Mesendoderm (in vitro differentiated cells): Measurements from ENCODE around the gene PCDHB1.
A peak's percentile ranks its signal among the peaks of the same experiment; 100 is the strongest.

Experiments used
- DNase-seq: peaks from one replicate; pipeline ENCODE4 v3.0.0; 2013
- H2AK5ac ChIP-seq: 2 replicates; pipeline ENCODE4 v1.6.1; 2013; ENCODE audit warnings: low read length, inconsistent platforms
- H2BK120ac ChIP-seq: 2 replicates; pipeline ENCODE4 v1.6.1; 2013; ENCODE audit warnings: low read depth, mild to moderate bottlenecking, low read length, moderate library complexity, mixed read lengths
- H2BK15ac ChIP-seq: replicated peaks from 2 replicates; pipeline ENCODE4 v1.6.1; 2013; ENCODE audit warnings: low read depth, mild to moderate bottlenecking, moderate library complexity
- H2BK5ac ChIP-seq: 2 replicates; pipeline ENCODE4 v1.6.1; 2013; ENCODE audit warnings: low read length, inconsistent platforms
- H3K18ac ChIP-seq: 2 replicates; pipeline ENCODE4 v1.6.1; 2013; ENCODE audit warnings: mild to moderate bottlenecking, low read length, mixed read lengths
- H3K23ac ChIP-seq: one replicate; pipeline ENCODE4 v1.6.1; 2013; ENCODE audit warnings: low read length
- H3K27ac ChIP-seq: 2 replicates; pipeline ENCODE4 v1.5.1; 2013; ENCODE audit warnings: low read depth, mild to moderate bottlenecking, inconsistent platforms, low read length, moderate library complexity
- H3K27me3 ChIP-seq: 2 replicates; pipeline ENCODE4 v1.6.1; 2013; ENCODE audit warnings: low read length, control low read depth, mild to moderate bottlenecking, inconsistent platforms; ENCODE audit not compliant: insufficient read depth, poor library complexity
- H3K36me3 ChIP-seq: 2 replicates; pipeline ENCODE4 v1.6.1; 2013; ENCODE audit warnings: low read length, inconsistent platforms; ENCODE audit not compliant: control insufficient read depth, insufficient read depth
- H3K4ac ChIP-seq: one replicate; pipeline ENCODE4 v1.6.1; 2013; ENCODE audit warnings: low read depth, mild to moderate bottlenecking, low read length, moderate library complexity
- H3K4me1 ChIP-seq: 2 replicates; pipeline ENCODE4 v1.6.1; 2013; ENCODE audit warnings: low read depth, low read length, inconsistent platforms; ENCODE audit not compliant: control insufficient read depth
- H3K4me2 ChIP-seq: 2 replicates; pipeline ENCODE4 v1.6.1; 2013; ENCODE audit warnings: low read length
- H3K4me3 ChIP-seq: 2 replicates; pipeline ENCODE4 v1.5.1; 2013; ENCODE audit warnings: mild to moderate bottlenecking, low read length
- H3K56ac ChIP-seq: one replicate; pipeline ENCODE4 v1.6.1; 2013; ENCODE audit warnings: low read length
- H3K79me1 ChIP-seq: 2 replicates; pipeline ENCODE4 v1.6.1; 2013; ENCODE audit warnings: low read length, inconsistent platforms
- H3K79me2 ChIP-seq: 2 replicates; pipeline ENCODE4 v1.6.1; 2013; ENCODE audit warnings: mild to moderate bottlenecking, low read length; ENCODE audit not compliant: control insufficient read depth, insufficient read depth
- H3K9ac ChIP-seq: 2 replicates; pipeline ENCODE4 v1.6.1; 2013; ENCODE audit warnings: low read length, inconsistent platforms
- H4K5ac ChIP-seq: one replicate; pipeline ENCODE4 v1.6.1; 2013; ENCODE audit warnings: low read length
- H4K8ac ChIP-seq: one replicate; pipeline ENCODE4 v1.6.1; 2013; ENCODE audit warnings: low read depth, mild to moderate bottlenecking, control low read depth, low read length, moderate library complexity
- WGBS: extraction: QIAGEN DNeasy Blood & Tissue Kit; methylation state at CpG from one replicate; pipeline ENCODE4 v1.1.7; 2013; ENCODE audit warnings: low lambda C conversion rate, missing lambda C conversion rate; ENCODE audit not compliant: insufficient coverage; ENCODE audit errors: extremely low coverage; 5-methylcytosine and 5-hydroxymethylcytosine counted together

PCDHB1 gene

GRCh38 chr5:141041427-141041785, 9.8 kb upstream of the PCDHB1 start:
- H4K8ac ChIP-seq, result no peak overlapping the region
- H3K79me2 ChIP-seq, result no peaks in the 10 kb centered on the region
- no CpG with 5 or more reads among the region's 4 CpGs for WGBS
- H3K4me3 ChIP-seq, result no peak overlapping the region
- no peak overlapping the region for H2BK120ac ChIP-seq
- no peak overlapping the region for H3K4me2 ChIP-seq
- no peak overlapping the region for H2AK5ac ChIP-seq
- no peak overlapping the region for H4K5ac ChIP-seq
- no peak overlapping the region for H3K9ac ChIP-seq
- no peak overlapping the region for H3K23ac ChIP-seq
- no peak for DNase-seq
- H3K4me1 ChIP-seq, result no peaks in the 10 kb centered on the region
- no peak overlapping the region for H3K4ac ChIP-seq
- no peaks in the 10 kb centered on the region for H3K27me3 ChIP-seq
- no peak overlapping the region for H3K18ac ChIP-seq
- no peaks in the 10 kb centered on the region for H3K79me1 ChIP-seq
- H2BK15ac ChIP-seq, result no peak overlapping the region
- H2BK5ac ChIP-seq, result no peak overlapping the region
- no peak overlapping the region for H3K56ac ChIP-seq
- no peak overlapping the region for H3K27ac ChIP-seq
- no peaks in the 10 kb centered on the region for H3K36me3 ChIP-seq

DNA sequence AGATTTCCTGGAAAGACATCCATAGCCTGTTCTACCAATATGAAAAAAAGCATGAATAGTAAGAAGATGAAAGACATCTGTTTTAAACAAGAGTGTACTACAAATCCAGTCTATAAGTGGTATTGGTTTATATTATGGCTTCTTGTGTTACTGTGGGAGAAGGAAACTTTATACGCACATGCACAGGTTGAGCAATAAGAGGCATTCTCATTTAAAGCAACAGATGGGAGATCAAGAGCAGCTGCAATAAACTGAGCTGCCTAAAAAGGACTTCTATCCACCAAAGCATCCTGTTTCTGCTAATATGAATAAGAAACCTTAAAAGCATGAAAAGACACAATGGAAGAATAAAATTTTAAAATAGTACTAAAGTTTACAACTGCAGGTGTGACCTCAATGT, 8.6 kb upstream of the PCDHB1 start:
- Histone ChIP-seq H3K79me2 (no peaks in the 10 kb centered on the region), H3K27ac (no peak overlapping the region), H3K4me1 (no peaks in the 10 kb centered on the region), H3K79me1 (no peaks in the 10 kb centered on the region), H4K5ac (no peak overlapping the region), H3K23ac (no peak overlapping the region), H2BK120ac (no peak overlapping the region), H3K36me3 (no peaks in the 10 kb centered on the region), H3K4ac (no peak overlapping the region), H2BK15ac (no peak overlapping the region), H3K4me2 (no peak overlapping the region), H3K9ac (no peak overlapping the region), H2BK5ac (no peak overlapping the region), H4K8ac (no peak overlapping the region), H3K27me3 (no peaks in the 10 kb centered on the region), H2AK5ac (no peak overlapping the region), H3K56ac (no peak overlapping the region), H3K4me3 (no peak overlapping the region), H3K18ac (no peak overlapping the region)
- no peak for DNase-seq
- WGBS, result no CpG with 5 or more reads among the region's 1 CpG

DNA sequence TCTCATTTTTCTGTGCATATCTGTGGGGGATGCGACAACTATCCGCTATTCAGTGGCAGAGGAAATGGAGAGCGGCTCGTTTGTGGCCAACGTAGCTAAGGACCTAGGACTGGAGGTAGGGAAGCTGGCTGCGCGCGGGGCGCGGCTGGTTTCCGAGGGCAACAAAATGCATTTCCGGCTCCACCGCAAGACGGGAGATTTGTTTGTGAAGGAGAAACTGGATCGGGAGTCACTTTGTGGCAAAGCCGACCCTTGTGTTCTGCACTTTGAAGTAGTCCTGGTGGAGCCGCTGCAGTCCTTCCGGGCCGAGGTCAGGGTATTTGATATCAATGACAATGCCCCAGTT, 320 bp downstream of the PCDHB1 start:
- Histone ChIP-seq H2BK15ac (no peak overlapping the region), H3K23ac (no peak overlapping the region), H3K4me3 (peak overlapping the region; percentile 25), H4K8ac (no peak overlapping the region), H3K27ac (no peak overlapping the region), H3K79me2 (no peaks in the 10 kb centered on the region), H3K9ac (peak overlapping the region; percentile 5), H3K18ac (no peak overlapping the region), H3K36me3 (no peaks in the 10 kb centered on the region), H2AK5ac (no peak overlapping the region), H3K27me3 (peaks cover 4% of the 10 kb centered on the region), H3K4me2 (peak overlapping the region; percentile 63), H3K56ac (peak overlapping the region; percentile 6), H3K4me1 (peaks cover 3% of the 10 kb centered on the region), H2BK5ac (no peak overlapping the region), H3K79me1 (no peaks in the 10 kb centered on the region), H4K5ac (no peak overlapping the region), H2BK120ac (no peak overlapping the region), H3K4ac (no peak overlapping the region)
- no CpG with 5 or more reads among the region's 19 CpGs for WGBS
- DNase-seq, result peak; percentile 43

GRCh38 chr5:141077826-141078225, 26.7 kb downstream of the PCDHB1 start:
- H3K27ac ChIP-seq, result no peak overlapping the region
- no peak overlapping the region for H2BK5ac ChIP-seq
- WGBS, result no CpG with 5 or more reads among the region's 17 CpGs
- H3K79me2 ChIP-seq, result no peaks in the 10 kb centered on the region
- no peak overlapping the region for H2AK5ac ChIP-seq
- no peak overlapping the region for H3K4me3 ChIP-seq
- H3K4ac ChIP-seq, result no peak overlapping the region
- no peaks in the 10 kb centered on the region for H3K36me3 ChIP-seq
- no peak overlapping the region for H4K5ac ChIP-seq
- DNase-seq, result no peak
- H3K27me3 ChIP-seq, result no peaks in the 10 kb centered on the region
- no peak overlapping the region for H2BK120ac ChIP-seq
- H3K4me2 ChIP-seq, result no peak overlapping the region
- H3K9ac ChIP-seq, result no peak overlapping the region
- no peak overlapping the region for H3K56ac ChIP-seq
- H3K4me1 ChIP-seq, result no peaks in the 10 kb centered on the region
- H3K79me1 ChIP-seq, result no peaks in the 10 kb centered on the region
- H3K18ac ChIP-seq, result no peak overlapping the region
- H4K8ac ChIP-seq, result no peak overlapping the region
- H2BK15ac ChIP-seq, result no peak overlapping the region
- no peak overlapping the region for H3K23ac ChIP-seq

DNA sequence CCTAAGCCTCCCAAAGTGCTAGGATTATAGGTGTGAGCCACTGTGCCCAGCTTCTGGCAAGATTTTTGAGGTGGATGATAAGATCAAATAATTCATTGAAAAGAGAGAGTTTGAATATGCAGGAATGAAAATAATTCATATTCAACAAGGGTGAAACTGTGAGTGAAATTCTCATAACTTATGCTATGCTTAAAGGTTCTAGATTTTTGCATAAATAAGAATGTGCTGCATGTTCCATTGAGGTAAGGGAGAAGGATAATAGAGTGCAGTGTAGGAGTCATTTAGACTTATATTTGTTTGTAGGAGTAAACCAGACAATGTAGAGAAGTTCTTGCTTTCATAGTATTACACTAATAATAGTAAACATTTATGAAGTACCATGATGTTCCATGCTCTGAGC, 31.1 kb downstream of the PCDHB1 start:
- Histone ChIP-seq H2BK120ac (no peak overlapping the region), H3K18ac (no peak overlapping the region), H3K23ac (no peak overlapping the region), H2BK5ac (no peak overlapping the region), H3K27ac (no peak overlapping the region), H4K8ac (no peak overlapping the region), H4K5ac (no peak overlapping the region), H3K79me2 (no peaks in the 10 kb centered on the region), H3K4me2 (no peak overlapping the region), H3K4me1 (no peaks in the 10 kb centered on the region), H2AK5ac (no peak overlapping the region), H2BK15ac (no peak overlapping the region), H3K56ac (no peak overlapping the region), H3K4ac (no peak overlapping the region), H3K27me3 (no peaks in the 10 kb centered on the region), H3K4me3 (no peak overlapping the region), H3K79me1 (no peaks in the 10 kb centered on the region), H3K9ac (no peak overlapping the region), H3K36me3 (no peaks in the 10 kb centered on the region)
- DNase-seq, result no peak

GRCh38 chr5:141084487-141084989, 33.4 kb downstream of the PCDHB1 start:
- Histone ChIP-seq H2BK120ac (peak overlapping the region; percentile 45), H3K79me1 (no peaks in the 10 kb centered on the region), H3K79me2 (no peaks in the 10 kb centered on the region), H3K27me3 (no peaks in the 10 kb centered on the region), H4K5ac (no peak overlapping the region), H3K36me3 (no peaks in the 10 kb centered on the region), H3K4me3 (peak overlapping the region; percentile 37), H3K4me2 (no peak overlapping the region), H3K9ac (peak overlapping the region; percentile 66), H3K56ac (peak overlapping the region; percentile 72), H3K27ac (no peak overlapping the region), H2AK5ac (no peak overlapping the region), H2BK15ac (peak overlapping the region; percentile 36), H4K8ac (peak overlapping the region; percentile 99), H2BK5ac (no peak overlapping the region), H3K23ac (no peak overlapping the region), H3K4me1 (no peaks in the 10 kb centered on the region), H3K18ac (peak overlapping the region; percentile 87), H3K4ac (no peak overlapping the region)
- no CpG with 5 or more reads among the region's 21 CpGs for WGBS
- DNase-seq, result peak; percentile 82
